Left lung (tissue), 10 donors: Measurements from ENCODE around the gene PFN4. TPM values are rescaled to one million over a fixed set of nuclear protein-coding genes. Genes with fewer than 3 reads are reported as not detected.

ENCODE experiments used
- ATAC-seq: fragments of 200-7000 bp; cut with Tn5 transposase; one replicate; pipeline ENCODE4 v1.9.1; 2020; ENCODE audit warnings: moderate library complexity
- DNase-seq, 4 donors: peaks; one replicate each; pipeline ENCODE4 v3.0.0-alpha.2; 2013 to 2020
- H3K27ac ChIP-seq, 2 donors: fragments of 200-600 bp; sonication (generic) in 1 of 2; one replicate each; pipeline versions ENCODE4 v1.5.0 to v1.8.0; 2020 to 2021
- H3K27me3 ChIP-seq, 2 donors: fragments of 200-600 bp; sonication (generic) in 1 of 2; one replicate each; pipeline versions ENCODE4 v1.5.0 to v1.8.0; 2020 to 2021
- H3K36me3 ChIP-seq, 2 donors: fragments of 200-600 bp; sonication (generic) in 1 of 2; one replicate each; pipeline versions ENCODE4 v1.5.0 to v1.8.0; 2020 to 2021
- H3K4me1 ChIP-seq, 2 donors: fragments of 200-600 bp; one replicate each; pipeline ENCODE4 v1.8.0; 2021
- H3K4me3 ChIP-seq, 2 donors: fragments of 200-600 bp; sonication (generic) in 1 of 2; one replicate each; pipeline versions ENCODE4 v1.5.0 to v1.8.0; 2020 to 2021; ENCODE audit warnings: mild to moderate bottlenecking in 1 of 2
- H3K9me3 ChIP-seq, 2 donors: fragments of 200-600 bp; sonication (generic) in 1 of 2; one replicate each; pipeline versions ENCODE4 v1.5.0 to v1.8.0; 2020 to 2021
- intact Hi-C, 2 donors: fragments of 100-400 bp; cut with DNase I; formaldehyde crosslinking; loops; one replicate each; pipeline versions ENCODE4 v1.11.2 to v1.14.2; 2022
- polyA plus RNA-seq, 6 donors: library from polyadenylated mRNA; unstranded; fragments of 120-200 nt; gene quantifications; one replicate each; pipeline ENCODE4 v1.2.1, GENCODE V29; 2013; ENCODE audit not compliant: insufficient read length in 6 of 6
- total RNA-seq, 2 donors: library from RNA; stranded (reverse); fragmentation: NEBNext Ultra II Directional; extraction: Animal tissue kit (Norgen Biotek cat#: 25700); gene quantifications; one replicate each; pipeline ENCODE4 v1.2.1, GENCODE V29; 2021
- TF ChIP-seq, protein P1 (sequence below), 2 donors: fragments of 200-600 bp; sonication (generic) in 1 of 2; IDR thresholded peaks; one replicate each; pipeline versions ENCODE4 v1.5.0 to v1.8.0; 2021; ENCODE audit warnings: antibody characterized with exemption in 2 of 2
- donor health status: DM: no; HTN: yes; CAD: no.
- donor health status: DM: no; HTN: no; CAD: no.

PFN4 gene
- total and polyA plus RNA-seq, 8 donors: 0.29 to 3.9 (median 2.4) TPM

DNA sequence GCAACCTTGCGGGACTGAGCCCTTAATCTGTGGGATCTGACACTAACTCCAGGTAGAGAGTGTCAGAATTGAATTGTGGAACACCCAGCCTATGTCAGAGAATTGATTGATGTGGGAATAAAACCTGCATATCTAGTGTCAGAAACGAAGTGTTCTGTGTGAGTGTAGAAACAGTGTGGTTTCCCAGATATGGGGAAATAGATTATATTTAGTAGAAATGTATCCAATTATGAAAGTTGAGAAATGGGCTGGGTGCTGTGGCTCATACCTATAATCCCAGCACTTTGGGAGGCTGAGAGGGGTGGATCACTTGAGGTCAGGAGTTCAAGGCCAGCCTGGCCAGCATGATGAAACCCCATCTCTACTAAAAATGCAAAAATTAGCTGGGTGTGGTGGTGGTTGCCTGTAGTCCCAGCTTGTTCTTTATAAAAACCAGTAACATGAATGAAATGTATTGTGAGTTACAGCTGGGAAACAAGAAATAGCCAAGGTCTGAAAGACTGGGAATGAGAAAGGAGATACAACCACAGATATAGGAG, 34.2 kb downstream of the PFN4 start:
- DNase-seq (no peak), ATAC-seq (no peak)
- Histone ChIP-seq H3K27me3 (no peaks in the 10 kb centered on the region), H3K4me3 (no peak overlapping the region), H3K36me3 (no peaks in the 10 kb centered on the region), H3K9me3 (no peaks in the 10 kb centered on the region), H3K27ac (no peak overlapping the region), H3K4me1 (peaks cover 0 to 12% of the 10 kb centered on the region in 2 donors)
- TF ChIP-seq, protein P1, sequence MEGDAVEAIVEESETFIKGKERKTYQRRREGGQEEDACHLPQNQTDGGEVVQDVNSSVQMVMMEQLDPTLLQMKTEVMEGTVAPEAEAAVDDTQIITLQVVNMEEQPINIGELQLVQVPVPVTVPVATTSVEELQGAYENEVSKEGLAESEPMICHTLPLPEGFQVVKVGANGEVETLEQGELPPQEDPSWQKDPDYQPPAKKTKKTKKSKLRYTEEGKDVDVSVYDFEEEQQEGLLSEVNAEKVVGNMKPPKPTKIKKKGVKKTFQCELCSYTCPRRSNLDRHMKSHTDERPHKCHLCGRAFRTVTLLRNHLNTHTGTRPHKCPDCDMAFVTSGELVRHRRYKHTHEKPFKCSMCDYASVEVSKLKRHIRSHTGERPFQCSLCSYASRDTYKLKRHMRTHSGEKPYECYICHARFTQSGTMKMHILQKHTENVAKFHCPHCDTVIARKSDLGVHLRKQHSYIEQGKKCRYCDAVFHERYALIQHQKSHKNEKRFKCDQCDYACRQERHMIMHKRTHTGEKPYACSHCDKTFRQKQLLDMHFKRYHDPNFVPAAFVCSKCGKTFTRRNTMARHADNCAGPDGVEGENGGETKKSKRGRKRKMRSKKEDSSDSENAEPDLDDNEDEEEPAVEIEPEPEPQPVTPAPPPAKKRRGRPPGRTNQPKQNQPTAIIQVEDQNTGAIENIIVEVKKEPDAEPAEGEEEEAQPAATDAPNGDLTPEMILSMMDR (IDR thresholded peaks at IDR 0.05): no peak
- intact Hi-C loops: no loop called here

DNA sequence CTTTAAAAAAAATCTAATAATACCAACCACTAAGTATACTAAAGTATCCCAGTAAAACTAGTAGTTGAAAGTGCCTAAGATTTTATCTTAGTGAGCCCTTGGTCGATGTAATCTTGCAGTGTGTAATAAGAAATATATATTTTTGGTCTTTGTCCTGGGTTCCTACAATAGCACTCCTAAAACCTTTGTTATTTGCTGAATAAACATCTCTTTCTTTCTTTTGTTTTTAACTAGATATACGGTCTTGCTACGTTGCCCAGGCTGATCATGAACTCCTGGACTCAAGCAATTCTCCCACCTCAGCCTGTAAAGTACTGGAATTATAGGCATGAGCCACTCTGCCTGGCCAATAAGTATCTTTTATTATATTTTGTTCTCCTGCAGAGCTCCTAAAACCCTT, 36.1 kb downstream of the PFN4 start:
- Histone ChIP-seq H3K27ac (no peak overlapping the region), H3K36me3 (peaks cover 0 to 8% of the 10 kb centered on the region in 2 donors), H3K9me3 (no peaks in the 10 kb centered on the region), H3K27me3 (no peaks in the 10 kb centered on the region), H3K4me1 (peaks cover 5 to 28% of the 10 kb centered on the region in 2 donors), H3K4me3 (no peak overlapping the region)
- intact Hi-C loops: no loop called here
- TF ChIP-seq, protein P1 (IDR thresholded peaks at IDR 0.05): no peak
- DNase-seq (no peak), ATAC-seq (no peak)

DNA sequence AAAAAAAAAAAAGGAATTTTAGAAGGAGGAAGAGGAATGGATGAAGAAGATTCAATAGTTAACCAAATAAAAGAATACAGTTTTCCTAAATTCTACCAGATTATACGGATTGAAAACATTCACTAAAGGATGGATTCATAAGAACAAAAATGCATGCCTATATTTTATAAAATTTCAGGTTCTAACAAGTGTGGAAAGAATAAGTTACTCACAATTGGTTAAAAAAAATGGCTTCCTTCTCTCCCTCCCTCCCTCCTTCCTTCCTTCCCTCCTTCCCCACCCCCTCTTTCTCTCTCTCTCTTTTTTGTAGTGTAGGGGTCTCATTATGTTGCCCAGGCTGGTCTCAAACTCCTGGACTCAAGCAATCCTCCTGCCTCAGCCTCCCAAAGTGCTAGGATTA, 36.9 kb downstream of the PFN4 start:
- ATAC-seq (no peak), DNase-seq (no peak)
- Histone ChIP-seq H3K27me3 (no peaks in the 10 kb centered on the region), H3K9me3 (no peaks in the 10 kb centered on the region), H3K27ac (no peak overlapping the region), H3K36me3 (peaks cover 0 to 13% of the 10 kb centered on the region in 2 donors), H3K4me1 (peaks cover 8 to 35% of the 10 kb centered on the region in 2 donors), H3K4me3 (no peak overlapping the region)
- TF ChIP-seq, protein P1 (IDR thresholded peaks at IDR 0.05): no peak
- intact Hi-C loops: no loop called here

DNA sequence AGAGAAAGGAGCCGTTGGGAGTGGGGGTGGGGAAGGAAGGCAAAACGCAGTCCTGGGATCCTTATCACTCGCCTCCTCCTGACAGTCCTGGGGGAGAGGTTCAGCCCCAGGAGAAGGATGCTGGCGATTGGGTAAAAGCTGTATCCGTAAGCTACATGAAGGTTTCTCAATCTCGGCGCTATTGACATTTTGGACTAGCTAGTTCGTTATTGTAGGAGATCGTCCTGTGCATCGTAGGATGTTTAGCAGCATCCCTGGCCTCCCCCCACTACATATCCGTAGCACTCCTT, 38.0 kb downstream of the PFN4 start:
- peaks cover 0 to 21% of the 10 kb centered on the region in 2 donors for H3K36me3 ChIP-seq
- H3K4me3 ChIP-seq: peak overlapping the region; percentile 62 to 67
- DNase-seq: no peak
- TF ChIP-seq, protein P1 (IDR thresholded peaks at IDR 0.05): no peak
- intact Hi-C loops: no loop called here
- ATAC-seq: peak; percentile 1
- H3K27ac ChIP-seq: peak overlapping the region; percentile 90 to 96
- H3K9me3 ChIP-seq: no peaks in the 10 kb centered on the region
- H3K27me3 ChIP-seq: no peaks in the 10 kb centered on the region
- H3K4me1 ChIP-seq: peaks cover 9 to 43% of the 10 kb centered on the region in 2 donors

DNA sequence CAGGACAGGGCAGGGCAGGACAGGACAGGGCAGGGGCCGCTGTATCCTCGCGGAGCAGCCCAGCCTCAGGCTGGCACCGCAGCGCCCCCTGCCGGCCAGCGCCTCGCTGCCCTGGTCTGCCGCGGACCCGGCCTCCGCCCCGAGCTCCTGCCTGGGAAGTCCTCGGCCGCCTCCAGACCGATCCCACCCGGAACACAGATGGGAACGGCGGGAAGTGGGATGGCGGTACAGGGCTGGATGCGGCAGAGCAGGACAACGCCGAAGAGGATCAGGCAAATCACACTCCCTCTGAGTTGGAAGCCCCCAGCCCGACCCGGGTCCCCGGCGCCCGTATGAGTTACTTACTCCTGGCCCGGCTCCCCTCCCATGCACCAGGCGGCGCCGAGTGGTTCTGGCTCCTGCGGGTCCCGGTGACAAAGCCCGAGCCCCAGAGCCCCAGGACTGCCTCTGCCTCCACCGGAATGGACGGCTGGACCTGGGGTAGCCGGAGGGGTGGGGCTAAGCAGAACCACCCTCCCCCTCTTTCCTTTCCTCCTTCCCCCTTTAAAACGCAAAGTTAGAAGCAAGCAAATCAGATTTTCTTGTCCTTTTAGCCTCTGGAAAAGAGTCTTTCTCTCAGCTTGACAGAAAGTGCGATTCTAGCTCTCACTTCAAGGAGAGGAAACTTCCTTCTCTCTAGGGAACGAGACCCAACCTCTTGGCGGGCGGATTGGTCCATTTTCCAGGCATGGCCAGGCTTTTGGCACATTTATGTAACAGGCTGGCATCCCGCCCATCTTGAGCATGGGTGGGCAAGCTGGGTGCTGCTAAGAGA, 38.5 kb downstream of the PFN4 start, which contains the start of gene TP53I3:
TP53I3 (minus strand) TSS at position 449 of the 814 bp plus-strand sequence. CDS start 508 bp downstream, outside the sequence.
- no peaks in the 10 kb centered on the region for H3K9me3 ChIP-seq
- ATAC-seq (peak; percentile 94), DNase-seq (peak; percentile 91 to 100 (median 94))
- H3K4me3 ChIP-seq: peak within 1 kb of the TSS; percentile 62 to 67
- no peaks in the 10 kb centered on the region for H3K27me3 ChIP-seq
- H3K27ac ChIP-seq: peak within 1 kb of the TSS; percentile 90 to 96
- TF ChIP-seq, protein P1 (IDR thresholded peaks at IDR 0.05): peak; percentile 97 to 99
- intact Hi-C loops: no loop called here
- peaks cover 9 to 43% of the 10 kb centered on the region in 2 donors for H3K4me1 ChIP-seq
- peaks cover 0 to 26% of the 10 kb centered on the region in 2 donors for H3K36me3 ChIP-seq
